ENCODE results near the gene DNM3.

DNA sequence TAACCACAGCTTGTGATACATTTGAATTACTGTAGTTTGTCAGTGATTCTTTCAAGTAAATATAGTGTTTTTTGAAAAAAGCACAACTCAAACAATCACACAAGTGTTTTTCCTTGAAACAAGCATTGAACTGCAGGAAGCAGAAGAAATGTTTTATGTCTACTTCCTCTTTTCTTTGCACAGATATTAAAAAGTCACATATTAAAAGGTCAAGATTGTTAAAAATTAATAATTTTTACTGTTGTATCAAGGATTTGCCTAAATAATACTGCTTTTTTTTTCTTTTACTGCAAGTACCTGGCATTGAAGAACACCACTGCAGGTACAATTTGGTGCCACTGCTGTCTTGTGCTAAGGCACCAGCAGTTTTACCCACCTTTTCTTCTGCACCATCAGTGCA is 365.0 kb downstream of the DNM3 start:
- TF ChIP-seq, protein P1, sequence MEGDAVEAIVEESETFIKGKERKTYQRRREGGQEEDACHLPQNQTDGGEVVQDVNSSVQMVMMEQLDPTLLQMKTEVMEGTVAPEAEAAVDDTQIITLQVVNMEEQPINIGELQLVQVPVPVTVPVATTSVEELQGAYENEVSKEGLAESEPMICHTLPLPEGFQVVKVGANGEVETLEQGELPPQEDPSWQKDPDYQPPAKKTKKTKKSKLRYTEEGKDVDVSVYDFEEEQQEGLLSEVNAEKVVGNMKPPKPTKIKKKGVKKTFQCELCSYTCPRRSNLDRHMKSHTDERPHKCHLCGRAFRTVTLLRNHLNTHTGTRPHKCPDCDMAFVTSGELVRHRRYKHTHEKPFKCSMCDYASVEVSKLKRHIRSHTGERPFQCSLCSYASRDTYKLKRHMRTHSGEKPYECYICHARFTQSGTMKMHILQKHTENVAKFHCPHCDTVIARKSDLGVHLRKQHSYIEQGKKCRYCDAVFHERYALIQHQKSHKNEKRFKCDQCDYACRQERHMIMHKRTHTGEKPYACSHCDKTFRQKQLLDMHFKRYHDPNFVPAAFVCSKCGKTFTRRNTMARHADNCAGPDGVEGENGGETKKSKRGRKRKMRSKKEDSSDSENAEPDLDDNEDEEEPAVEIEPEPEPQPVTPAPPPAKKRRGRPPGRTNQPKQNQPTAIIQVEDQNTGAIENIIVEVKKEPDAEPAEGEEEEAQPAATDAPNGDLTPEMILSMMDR (IDR thresholded peaks at IDR 0.05) = no peak
- TF ChIP-seq EZH2 (IDR thresholded peaks at IDR 0.05; ENCODE audit: borderline replicate concordance, insufficient read depth, low read depth, low read length, poor library complexity, severe bottlenecking) = no peak
